Spleen (tissue), 11 donors: ENCODE measurements around the gene ZMPSTE24. TPM values are rescaled to one million over a fixed set of nuclear protein-coding genes. Genes with fewer than 3 reads are reported as not detected.
A peak's percentile ranks its signal among the peaks of the same experiment; 100 is the strongest.

Experiments used
- DNase-seq: peaks from one replicate; pipeline ENCODE4 v3.0.0-alpha.2; 2020
- H3K27ac ChIP-seq, 8 donors: fragments of 200-600 bp; sonication (generic) in 7 of 8; 1 replicate in 4 of 8; 2 replicates in 4 of 8; pipeline versions ENCODE4 v1.5.0 to v1.8.0; 2016 to 2021; ENCODE audit warnings: inconsistent platforms in 4 of 8, mild to moderate bottlenecking in 4 of 8, moderate library complexity in 1 of 8
- H3K27me3 ChIP-seq, 7 donors: fragments of 200-600 bp; sonication (generic) in 6 of 7; replicated peaks in 1 of 7; 1 replicate in 4 of 7; 2 replicates in 3 of 7; pipeline versions ENCODE4 v1.5.0 to v1.8.0; 2016 to 2021; ENCODE audit warnings: inconsistent platforms in 3 of 7, mild to moderate bottlenecking in 1 of 7
- H3K36me3 ChIP-seq, 6 donors: fragments of 200-600 bp; sonication (generic) in 5 of 6; 1 replicate in 4 of 6; 2 replicates in 2 of 6; pipeline versions ENCODE4 v1.5.0 to v1.8.0; 2016 to 2021; ENCODE audit warnings: inconsistent platforms in 2 of 6
- H3K4me1 ChIP-seq, 6 donors: fragments of 200-600 bp; sonication (generic) in 5 of 6; 1 replicate in 3 of 6; 2 replicates in 3 of 6; pipeline versions ENCODE4 v1.5.0 to v1.8.0; 2016 to 2021; ENCODE audit warnings: inconsistent platforms in 3 of 6
- H3K4me3 ChIP-seq, 8 donors: fragments of 200-600 bp; sonication (generic) in 7 of 8; 1 replicate in 4 of 8; 2 replicates in 4 of 8; pipeline versions ENCODE4 v1.5.0 to v1.8.0; 2016 to 2021; ENCODE audit warnings: inconsistent platforms in 4 of 8, mild to moderate bottlenecking in 4 of 8, moderate library complexity in 2 of 8
- H3K9me3 ChIP-seq, 8 donors: fragments of 200-600 bp; sonication (generic) in 7 of 8; 1 replicate in 4 of 8; 2 replicates in 4 of 8; pipeline versions ENCODE4 v1.5.0 to v1.8.0; 2016 to 2021; ENCODE audit warnings: inconsistent platforms in 4 of 8
- CTCF ChIP-seq, 11 experiments: fragments of 200-600 bp in 7 of 11; fragments of 450-650 bp in 4 of 11; sonication (generic) in 4 of 11; IDR thresholded peaks in 8 of 11; conservative IDR thresholded peaks in 3 of 11; 1 replicate in 7 of 11; 2 replicates in 4 of 11; pipeline versions ENCODE4 v1.4.0 to v1.8.0; 2016 to 2021; ENCODE audit warnings: antibody characterized with exemption in 11 of 11, inconsistent platforms in 4 of 11, mild to moderate bottlenecking in 1 of 11
- POLR2A ChIP-seq, 3 donors: fragments of 450-650 bp; IDR thresholded peaks; one replicate each; pipeline ENCODE4 v1.5.1; 2017; ENCODE audit warnings: antibody characterized with exemption in 3 of 3, mild to moderate bottlenecking in 1 of 3
- POLR2AphosphoS5 ChIP-seq, 3 donors: sonication (generic); formaldehyde crosslinking; IDR thresholded peaks; one replicate each; pipeline ENCODE4 v1.5.1; 2017; ENCODE audit warnings: antibody characterized with exemption in 3 of 3
- WGBS, 5 donors: extraction: QIAGEN DNeasy Blood & Tissue Kit in 3 of 5; methylation state at CpG; one replicate each; pipeline versions ENCODE4 v1.1.5 to v1.1.7; 2013 to 2018; 5-methylcytosine and 5-hydroxymethylcytosine counted together
- intact Hi-C: fragments of 100-400 bp; cut with DNase I; formaldehyde crosslinking; loops from one replicate; pipeline ENCODE4 v1.15.0; 2023; ENCODE audit warnings: low total_unique reads
- polyA plus RNA-seq, 3 donors: library from polyadenylated mRNA; stranded (reverse); fragments of 200-250 nt; gene quantifications; one replicate each; pipeline ENCODE4 v1.2.1, GENCODE V29; 2013
- total RNA-seq, 7 donors: library from RNA; depleted of rRNA in 3 of 7; stranded (reverse); fragments of >200 nt in 3 of 7; fragmentation: NEBNext Ultra II Directional in 4 of 7; extraction: Animal tissue kit (Norgen Biotek cat#: 25700) in 4 of 7; gene quantifications; one replicate each; pipeline versions ENCODE4 v1.1.0 to v1.2.1, GENCODE V29; 2016 to 2021
- donor health status: healthy with polysubstance abuse.
- donor health status: DM: no; HTN: no; CAD: no; lungs with moderate emphysema.
- donor health status: DM: no; HTN: no; CAD: no.
- donor health status: Bipolar disorder and iron deficiency.
- donor health status: healthy.
- donor health status: DM: no; HTN: no; CAD: no.
- donor health status: DM: yes; HTN: yes; CAD: no.

The ZMPSTE24 gene
- total and polyA plus RNA-seq, 10 donors: 7.9 to 33.3 (median 23.9) TPM

- no peak for DNase-seq
- Histone ChIP-seq H3K36me3 (peaks cover 0 to 30% (median 20%) of the 10 kb centered on the region in 6 donors), H3K27me3 (no peaks in the 10 kb centered on the region), H3K4me1 (peaks cover 24 to 66% (median 44%) of the 10 kb centered on the region in 6 donors), H3K9me3 (no peaks in the 10 kb centered on the region), H3K4me3 (peak overlapping the region; percentile 72 to 98 (median 93)), H3K27ac (peak overlapping the region; percentile 91 to 98 (median 94))
- 0 to 2% (median 1%) methylated on average over 16 of the region's 16 CpGs for WGBS, 5 donors
- intact Hi-C loops: no loop called here
- TF ChIP-seq CTCF (IDR thresholded peaks at IDR 0.05 in 8 of 11, conservative IDR thresholded peaks at IDR 0.05 in 3 of 11): no peak
- no peak for TF ChIP-seq POLR2A (IDR thresholded peaks at IDR 0.05)
- no peak for TF ChIP-seq POLR2AphosphoS5 (IDR thresholded peaks at IDR 0.05)
Measured at GRCh38 chr1:40257313-40257687, 736 bp upstream of the ZMPSTE24 start.

- peak overlapping the region; percentile 91 to 98 (median 94) for H3K27ac ChIP-seq
- no peaks in the 10 kb centered on the region for H3K9me3 ChIP-seq
- no peaks in the 10 kb centered on the region for H3K27me3 ChIP-seq
- TF ChIP-seq POLR2AphosphoS5 (IDR thresholded peaks at IDR 0.05) (no peak), POLR2A (IDR thresholded peaks at IDR 0.05) (no peak), CTCF (IDR thresholded peaks at IDR 0.05 in 8 of 11, conservative IDR thresholded peaks at IDR 0.05 in 3 of 11) (no peak)
- peaks cover 24 to 75% (median 50%) of the 10 kb centered on the region in 6 donors for H3K4me1 ChIP-seq
- 0 to 2% (median 0%) methylated on average over 3 to 10 of the region's 10 CpGs for WGBS, 5 donors
- H3K4me3 ChIP-seq: peak overlapping the region; percentile 72 to 98 (median 93)
- H3K36me3 ChIP-seq: peaks cover 0 to 41% (median 31%) of the 10 kb centered on the region in 6 donors
- intact Hi-C loops: no loop called here
- no peak for DNase-seq
Measured at GRCh38 chr1:40258445-40258769, 371 bp downstream of the ZMPSTE24 start.

- Histone ChIP-seq H3K27me3 (no peaks in the 10 kb centered on the region), H3K9me3 (no peaks in the 10 kb centered on the region), H3K4me1 (peaks cover 1 to 50% (median 24%) of the 10 kb centered on the region in 6 donors), H3K27ac (no peak overlapping the region), H3K4me3 (no peak overlapping the region), H3K36me3 (peaks cover 0 to 100% (median 62%) of the 10 kb centered on the region in 6 donors)
- intact Hi-C loops: no loop called here
- TF ChIP-seq POLR2AphosphoS5 (IDR thresholded peaks at IDR 0.05) (no peak), CTCF (IDR thresholded peaks at IDR 0.05 in 8 of 11, conservative IDR thresholded peaks at IDR 0.05 in 3 of 11) (no peak), POLR2A (IDR thresholded peaks at IDR 0.05) (no peak)
- DNase-seq: no peak
- WGBS, 5 donors: 81 to 93% (median 88%) methylated on average over 3 of the region's 3 CpGs
Measured at GRCh38 chr1:40264354-40264781, 6.3 kb downstream of the ZMPSTE24 start.

GRCh38 chr1:40265298-40265697, 7.3 kb downstream of the ZMPSTE24 start:
- no peaks in the 10 kb centered on the region for H3K27me3 ChIP-seq
- intact Hi-C loops: no loop called here
- H3K36me3 ChIP-seq: peaks cover 0 to 100% (median 68%) of the 10 kb centered on the region in 6 donors
- peaks cover 0 to 40% (median 15%) of the 10 kb centered on the region in 6 donors for H3K4me1 ChIP-seq
- H3K9me3 ChIP-seq: no peaks in the 10 kb centered on the region
- no peak for TF ChIP-seq POLR2A (IDR thresholded peaks at IDR 0.05)
- no peak for TF ChIP-seq POLR2AphosphoS5 (IDR thresholded peaks at IDR 0.05)
- no peak for TF ChIP-seq CTCF (IDR thresholded peaks at IDR 0.05 in 8 of 11, conservative IDR thresholded peaks at IDR 0.05 in 3 of 11)
- H3K4me3 ChIP-seq: no peak overlapping the region
- H3K27ac ChIP-seq: no peak overlapping the region
- no peak for DNase-seq
